A204.1 (cell line): ENCODE data around the gene OAT.

Experiments used
- FAIRE-seq: peaks from 2 replicates; lab custom pipeline; 2012; peaks lifted over from hg19 to GRCh38; lab: Jason Lieb, UNC

Gene OAT

DNA sequence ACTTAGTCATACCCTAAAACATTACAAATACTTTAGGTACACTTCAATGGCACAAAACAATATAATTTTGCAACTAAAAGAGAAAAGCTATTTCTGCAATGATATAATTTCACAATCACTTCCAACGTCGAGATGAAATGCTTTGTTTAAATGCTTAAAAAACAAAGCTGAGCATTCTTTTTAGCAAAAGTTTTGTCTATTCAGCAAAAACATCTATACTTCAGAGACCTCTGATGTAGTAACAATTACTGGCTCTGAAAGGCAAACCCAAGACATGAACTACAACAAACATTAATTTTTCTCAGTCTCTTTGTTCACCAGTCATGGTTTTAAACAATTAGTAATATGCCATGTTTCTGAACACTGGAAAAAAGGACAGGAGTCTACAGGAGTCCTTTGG is 16.4 kb downstream of the OAT start:
- FAIRE-seq, result no peak

DNA sequence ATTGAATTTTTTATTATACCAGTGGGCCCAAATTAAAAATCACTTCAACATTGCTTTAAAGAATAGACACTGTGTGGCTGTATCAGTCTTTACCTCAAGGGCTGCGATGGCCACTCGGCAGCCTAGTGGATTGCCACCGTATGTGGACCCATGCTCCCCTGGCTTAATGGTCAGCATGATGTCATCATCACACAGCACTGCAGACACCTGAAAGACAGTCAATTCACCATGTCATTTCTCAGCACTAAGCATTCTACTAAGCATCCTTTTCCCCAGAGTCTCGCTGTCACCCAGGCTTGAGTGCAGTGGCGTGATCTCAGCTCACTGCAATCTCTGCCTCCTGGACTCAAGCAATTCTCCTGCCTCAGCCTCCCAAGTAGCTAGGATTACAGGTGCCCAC is 17.1 kb downstream of the OAT start:
- no peak for FAIRE-seq

DNA sequence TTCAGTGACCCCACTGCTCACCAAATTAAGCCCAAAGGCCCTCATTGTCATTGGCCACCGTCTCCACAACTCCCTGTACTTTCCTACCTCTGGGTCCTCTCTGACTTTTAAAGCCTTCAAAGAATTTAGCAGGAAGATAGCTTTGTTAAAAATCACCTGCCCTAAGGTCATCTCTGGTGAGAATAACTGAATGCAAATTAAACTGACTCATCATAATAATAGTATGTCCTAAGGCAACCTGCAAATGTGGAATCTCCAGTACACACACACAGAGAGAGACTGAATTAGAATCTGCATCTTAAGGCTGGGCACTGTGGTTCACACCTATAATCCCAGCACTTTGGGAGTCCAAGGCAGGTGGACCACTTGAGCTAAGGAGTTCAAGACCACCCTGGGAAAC is 24.1 kb downstream of the OAT start:
- FAIRE-seq, result no peak

DNA sequence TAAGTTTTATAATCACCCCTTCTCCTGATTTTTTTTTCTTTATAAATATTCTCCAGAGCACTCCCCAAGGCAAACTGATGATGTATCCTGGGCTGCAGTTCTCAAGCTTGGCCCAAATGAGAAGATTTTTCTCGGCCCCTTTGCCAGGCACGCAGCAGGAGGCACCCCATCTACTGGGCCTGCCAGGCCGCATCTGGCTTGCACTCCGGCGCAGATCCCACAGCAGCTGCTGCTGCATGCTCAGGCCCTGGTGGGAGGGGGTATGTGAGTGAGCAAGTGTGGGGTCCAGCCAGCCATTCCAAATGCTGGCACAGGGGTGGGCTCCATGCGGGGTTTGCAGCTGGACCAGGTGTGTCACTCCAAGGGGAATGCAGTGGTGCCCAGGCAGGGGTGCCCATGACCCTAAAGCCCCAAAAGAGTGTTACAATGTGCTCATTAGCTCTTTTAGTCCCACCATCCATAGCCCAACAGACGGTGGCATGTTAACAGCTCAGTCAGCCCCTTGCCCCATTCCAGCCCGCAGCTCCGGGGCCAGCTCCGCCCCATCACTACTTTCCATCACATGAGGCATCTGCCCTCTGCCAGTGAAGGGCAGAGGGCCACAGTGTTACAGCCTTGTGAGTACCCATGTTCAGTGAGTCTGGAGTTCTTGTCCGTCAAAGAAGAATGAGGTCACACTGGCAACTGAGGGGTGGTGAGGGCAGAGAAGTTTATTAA is 25.9 kb downstream of the OAT start:
- no peak for FAIRE-seq

DNA sequence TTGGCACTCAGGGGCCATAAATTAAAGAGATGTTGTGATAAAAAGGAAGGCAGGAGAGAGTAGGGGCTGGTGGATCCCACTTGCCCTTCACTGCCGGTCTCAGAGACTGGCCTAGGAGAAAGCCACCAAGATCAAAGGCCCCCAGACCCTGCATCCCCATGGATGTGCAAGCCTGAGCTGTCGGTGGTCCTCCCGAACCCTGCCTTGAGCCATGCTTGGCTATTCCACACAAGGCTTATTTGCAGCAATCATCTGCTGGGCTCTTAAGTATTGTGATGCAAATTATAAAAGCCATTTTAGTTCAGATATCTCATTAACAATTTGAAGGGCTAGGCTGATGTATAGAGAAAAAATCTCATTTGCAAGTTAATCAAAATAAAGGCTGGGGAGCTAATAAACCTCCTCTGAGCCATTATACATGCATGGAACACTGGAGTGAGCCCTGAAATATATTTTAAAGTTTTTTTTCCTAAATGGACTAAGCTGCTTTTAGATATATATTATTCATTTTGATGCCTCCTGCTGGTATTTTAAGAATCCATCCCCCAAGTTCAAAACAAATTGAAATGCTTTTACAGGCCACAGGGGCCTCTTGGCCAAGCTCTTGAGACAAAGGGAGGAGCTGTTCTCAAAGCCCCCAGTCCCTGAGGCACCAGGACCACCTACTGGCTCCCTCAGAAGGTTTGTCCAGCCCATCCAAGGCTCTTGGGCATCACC is 28.1 kb downstream of the OAT start:
- no peak for FAIRE-seq

DNA sequence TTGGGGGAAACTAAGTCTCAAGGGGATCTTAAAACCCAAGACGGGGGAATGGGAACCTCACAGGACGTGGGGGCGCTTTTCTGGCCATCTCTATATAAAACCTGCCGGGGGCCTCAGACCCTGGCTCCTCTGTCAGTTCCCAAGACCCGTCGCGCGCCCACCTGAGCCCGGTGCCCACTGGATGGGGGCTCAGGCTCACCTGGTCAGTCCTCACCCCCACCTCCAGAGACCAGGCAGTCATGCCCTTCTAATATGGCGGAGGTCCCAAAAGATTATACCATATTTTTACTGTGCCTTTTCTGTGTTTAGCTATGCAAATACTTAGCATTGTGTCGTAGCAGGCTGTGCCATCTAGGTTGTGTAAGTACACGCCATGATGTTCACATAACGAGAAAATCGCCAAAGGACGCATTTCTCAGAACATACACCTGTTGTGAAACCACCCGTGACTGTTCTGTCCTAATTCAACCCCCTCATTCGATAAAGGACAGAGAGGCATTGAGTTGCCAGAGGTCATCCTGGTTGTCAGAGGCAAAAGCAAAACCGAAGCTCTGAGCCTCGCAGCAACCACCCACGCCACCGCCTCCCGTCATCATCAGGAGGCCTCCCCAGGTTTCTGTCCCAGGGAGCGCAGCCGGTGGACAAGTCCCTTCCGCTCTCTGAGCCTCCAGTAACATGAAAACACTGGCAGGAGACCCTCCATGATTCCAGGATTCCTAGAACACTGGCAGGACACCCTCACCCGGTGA is 28.9 kb downstream of the OAT start:
- no peak for FAIRE-seq

DNA sequence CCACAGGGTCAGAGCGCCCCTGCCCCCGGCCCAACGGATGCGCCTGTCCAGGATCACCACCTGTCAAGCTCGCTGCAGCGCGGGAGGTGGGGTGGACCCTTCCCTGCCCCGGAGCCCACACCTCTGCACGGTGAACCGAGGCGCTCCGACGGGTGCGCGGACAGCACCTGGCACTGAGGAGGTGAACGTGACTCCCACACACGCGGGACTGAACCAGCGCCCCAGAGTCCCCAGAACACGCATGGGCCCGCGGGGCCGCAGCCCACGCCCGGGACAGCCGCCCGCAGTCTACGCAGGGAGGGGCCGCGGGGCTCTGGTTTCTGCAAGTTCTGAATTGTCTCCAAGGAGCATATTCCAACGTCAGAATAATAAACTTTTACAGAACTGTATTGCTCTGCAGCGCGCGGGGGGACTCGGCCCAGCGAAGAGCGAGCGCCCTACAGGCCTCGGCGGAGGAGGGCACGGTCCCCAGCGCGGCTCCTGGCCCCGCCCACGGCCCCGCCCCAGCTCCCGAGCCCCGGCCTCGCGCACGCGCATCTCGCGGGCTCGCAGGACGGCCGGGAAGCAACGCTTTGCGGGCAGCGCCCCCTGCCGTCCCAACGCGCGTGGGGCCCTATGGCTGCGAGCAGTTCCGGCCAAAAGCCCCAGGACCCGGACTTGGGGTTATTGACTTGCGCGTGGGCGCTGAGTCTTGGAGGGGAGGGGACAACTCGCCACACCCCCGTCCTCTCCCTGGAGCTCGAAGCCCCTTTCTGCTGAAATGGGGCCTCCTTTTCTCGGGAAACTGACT is 29.7 kb downstream of the OAT start:
- FAIRE-seq, result no peak

DNA sequence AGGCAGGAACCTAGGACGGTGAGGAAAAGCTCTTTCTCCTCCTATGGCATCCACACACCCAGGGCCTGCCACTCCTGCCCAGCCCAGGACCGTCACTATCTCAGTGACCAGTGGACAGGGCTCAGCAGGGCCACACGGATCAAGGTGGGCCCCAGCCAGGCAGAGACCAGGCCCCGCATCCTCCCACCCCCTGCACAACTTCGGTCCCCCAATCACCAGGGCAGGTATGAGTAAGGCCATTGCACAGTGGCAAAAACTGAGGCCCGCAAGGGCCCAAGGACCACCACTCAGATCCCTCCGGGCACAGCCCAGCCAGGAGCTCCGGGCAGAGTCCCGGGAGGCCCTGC is 30.3 kb downstream of the OAT start:
- FAIRE-seq, result no peak

DNA sequence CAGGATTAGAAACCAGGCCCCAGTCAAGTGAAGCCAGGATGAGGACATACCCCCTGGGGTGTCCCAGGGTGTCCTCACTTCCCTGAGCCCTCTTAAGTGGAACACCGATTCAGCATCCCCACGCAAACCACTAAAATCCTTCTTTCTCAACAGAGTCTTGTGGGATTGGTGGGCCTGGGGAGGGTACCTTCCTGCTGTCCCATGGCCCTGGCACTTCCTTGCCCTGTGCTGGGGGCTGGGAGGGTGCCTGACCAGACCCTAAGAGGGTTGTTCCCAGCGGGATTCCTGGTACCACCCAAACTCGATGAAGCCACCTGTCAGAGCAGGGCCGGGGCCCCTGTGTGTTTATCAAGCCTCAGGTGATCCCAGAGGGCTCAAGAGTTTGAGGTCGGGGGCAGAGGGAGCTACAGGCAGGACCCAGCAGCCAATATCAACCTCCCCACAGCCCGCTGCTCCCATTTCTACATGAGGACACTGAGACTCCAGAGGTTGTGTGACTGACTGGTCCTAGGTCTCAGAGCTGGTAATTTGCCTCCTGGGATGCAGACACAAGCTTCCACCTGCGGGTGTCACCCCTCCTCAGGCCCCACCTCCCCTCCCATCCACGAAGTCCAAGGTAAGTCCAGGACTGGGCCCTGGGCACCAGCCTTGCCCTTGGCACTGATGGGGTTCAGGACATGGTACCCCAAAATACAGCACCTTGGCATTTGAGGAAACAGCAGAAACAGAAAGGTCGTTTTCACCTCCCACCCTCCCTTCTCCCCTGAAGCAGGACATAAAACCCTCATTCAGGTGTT is 31.4 kb downstream of the OAT start:
- no peak for FAIRE-seq

DNA sequence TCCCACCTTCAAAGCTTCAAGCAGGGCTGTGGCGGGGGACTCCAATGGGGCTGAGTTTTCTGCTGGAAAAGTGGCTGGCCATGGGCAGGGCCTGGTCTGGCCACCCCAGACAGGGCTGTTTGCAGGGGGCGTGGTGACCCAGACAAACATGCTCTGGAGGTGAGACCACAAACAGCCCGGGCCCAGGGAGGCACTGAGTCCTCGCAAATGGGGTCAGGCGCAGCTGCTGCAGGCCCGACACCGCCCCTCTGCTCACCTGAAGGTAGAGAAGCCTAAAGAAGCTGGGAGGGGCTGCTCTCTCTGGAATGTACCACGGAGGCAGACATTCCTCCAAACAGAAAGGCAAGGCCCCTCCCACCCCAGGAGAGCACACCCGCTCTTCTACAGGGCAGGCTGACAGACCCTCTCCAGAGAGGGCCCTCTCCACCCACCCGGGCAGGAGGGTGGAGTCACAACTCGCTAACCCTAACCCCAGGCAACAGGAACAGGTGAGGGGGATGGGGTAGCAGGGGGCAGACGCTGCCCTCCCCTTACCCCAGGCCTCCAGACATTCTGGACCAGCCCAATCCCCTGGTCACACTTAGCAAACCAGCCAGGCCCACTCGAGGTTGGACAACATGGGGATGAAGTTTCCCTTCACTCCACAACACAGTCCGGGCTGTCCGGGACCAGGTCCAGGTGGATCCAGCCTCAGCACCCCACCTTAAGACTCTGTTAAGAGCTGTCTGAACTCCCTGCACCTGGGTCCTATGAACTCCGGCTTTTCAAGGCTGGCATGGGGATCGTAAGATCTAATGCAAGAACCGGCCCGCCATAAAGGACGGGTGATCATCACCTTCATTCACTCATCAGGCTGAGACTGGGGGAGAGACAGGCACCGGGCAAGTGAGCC is 32.3 kb downstream of the OAT start:
- FAIRE-seq, result no peak

DNA sequence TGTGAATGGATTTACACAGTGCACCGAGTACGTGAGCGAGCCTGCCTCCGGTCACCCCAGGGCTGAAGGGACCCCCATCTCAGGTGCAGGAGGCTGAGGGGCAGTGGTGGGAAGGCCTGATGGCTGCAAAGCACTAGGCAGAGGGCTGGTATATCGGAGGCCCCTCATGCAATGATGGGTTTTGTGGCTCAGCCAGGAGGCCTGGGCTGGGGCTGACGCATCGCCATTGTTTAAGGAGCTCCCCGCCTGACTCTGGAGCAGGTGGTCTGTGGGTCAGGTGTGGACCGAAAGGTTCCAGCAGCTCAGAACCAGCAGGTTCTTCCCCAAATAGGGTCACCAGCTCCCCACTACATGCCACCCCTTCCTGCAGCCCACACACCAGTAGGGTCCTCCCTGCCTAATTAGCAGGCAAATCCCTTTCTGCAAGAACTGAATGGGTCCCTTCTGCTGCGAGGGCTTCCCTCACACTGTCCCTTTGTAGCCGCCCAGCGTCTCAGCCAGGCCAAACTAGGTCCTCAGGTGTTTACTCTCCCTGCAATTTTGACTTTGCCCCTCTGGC is 33.0 kb downstream of the OAT start:
- FAIRE-seq, result no peak

DNA sequence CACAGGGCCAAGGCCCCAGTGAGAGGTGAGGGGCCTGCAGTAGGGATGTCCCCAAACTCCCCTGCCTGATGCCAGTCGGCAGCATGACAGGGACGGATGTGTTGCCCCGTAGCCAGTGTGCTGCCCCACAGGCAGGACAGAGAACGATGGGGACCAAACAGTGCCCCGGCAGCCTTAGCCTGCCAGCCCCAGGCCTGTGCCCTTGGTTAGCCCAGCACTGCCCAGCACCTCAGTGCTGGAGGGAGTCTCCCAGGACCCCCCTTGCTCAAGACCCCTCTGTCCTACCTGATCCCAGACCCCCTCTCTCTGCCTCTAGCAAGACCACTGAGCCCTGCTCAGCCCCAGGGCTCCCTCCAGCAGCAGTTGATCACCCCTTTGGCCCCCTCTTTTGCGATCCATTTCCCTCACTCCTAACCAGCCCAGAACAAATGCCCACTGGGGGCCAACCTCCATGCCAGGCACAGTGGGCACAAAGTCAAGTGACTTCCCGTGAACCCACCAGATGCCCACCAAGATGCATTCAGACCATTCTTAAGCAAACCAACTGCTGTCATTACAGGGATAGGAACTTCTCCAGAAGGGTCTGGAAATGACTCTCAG is 34.0 kb downstream of the OAT start:
- no peak for FAIRE-seq

DNA sequence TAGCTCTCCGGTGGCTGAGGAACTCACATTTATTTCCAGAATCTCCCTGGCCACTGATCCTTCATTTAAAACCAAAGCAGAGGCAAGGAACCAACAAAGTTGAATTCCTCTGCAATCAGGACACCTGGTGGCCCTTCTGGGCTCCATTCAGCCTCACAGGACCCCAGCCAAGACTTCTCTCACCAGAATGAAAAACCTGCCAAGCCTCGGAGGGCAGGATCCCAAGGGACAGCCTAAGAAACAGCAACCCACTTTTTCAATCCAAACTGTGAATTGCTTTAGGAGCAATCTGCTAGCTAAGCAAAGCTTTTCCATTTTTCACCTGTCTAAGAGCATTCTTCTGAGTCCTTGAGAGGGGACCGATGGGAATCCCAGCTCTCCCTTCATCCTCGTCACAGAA is 34.6 kb downstream of the OAT start:
- no peak for FAIRE-seq

DNA sequence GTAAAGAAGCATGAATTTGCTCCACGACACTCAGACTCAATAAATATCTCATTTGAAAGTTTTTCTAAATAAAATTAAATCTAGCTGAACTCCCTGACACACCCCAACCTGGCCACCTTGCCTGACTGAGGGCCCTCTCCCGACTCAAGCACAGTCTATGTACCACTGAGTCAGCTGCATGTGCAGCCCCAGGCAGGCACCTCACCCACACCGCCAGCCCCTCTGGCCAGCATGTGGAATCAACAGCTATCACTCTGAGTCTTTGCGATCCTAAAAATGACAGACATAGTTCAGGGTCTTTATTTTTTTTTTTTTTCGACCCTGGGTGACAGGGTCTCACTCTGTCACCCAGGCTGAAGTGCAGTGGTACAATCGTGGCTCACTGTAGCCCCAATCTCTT is 35.2 kb downstream of the OAT start:
- FAIRE-seq, result no peak

DNA sequence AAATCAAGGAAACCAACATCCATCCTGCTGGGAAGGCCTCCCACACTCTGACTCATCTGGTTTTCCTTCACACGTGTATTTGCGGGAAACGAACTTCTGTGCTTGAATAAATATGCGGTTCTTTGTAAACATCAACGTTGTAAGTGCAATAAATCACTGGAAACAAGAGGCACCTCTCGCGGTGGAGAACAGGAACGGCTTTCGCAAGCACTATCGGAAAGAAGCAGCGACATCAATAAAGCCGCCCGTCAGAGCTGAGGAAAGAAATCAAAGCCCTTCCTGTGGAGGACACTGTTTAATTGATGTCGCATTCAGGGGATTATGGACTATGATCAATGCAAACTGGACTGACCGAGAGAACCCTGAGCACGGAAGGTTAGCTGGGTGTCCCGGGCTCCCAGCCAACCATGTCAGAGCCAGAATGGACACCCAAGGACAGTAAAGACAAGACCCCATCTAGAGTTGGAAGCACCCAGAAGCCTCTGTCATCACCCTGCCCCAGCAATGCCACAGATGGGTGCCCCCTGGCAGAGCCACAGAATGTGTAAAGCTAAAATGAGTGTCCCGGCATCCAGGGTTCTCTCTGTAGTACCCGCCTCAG is 37.6 kb downstream of the OAT start:
- FAIRE-seq, result no peak

DNA sequence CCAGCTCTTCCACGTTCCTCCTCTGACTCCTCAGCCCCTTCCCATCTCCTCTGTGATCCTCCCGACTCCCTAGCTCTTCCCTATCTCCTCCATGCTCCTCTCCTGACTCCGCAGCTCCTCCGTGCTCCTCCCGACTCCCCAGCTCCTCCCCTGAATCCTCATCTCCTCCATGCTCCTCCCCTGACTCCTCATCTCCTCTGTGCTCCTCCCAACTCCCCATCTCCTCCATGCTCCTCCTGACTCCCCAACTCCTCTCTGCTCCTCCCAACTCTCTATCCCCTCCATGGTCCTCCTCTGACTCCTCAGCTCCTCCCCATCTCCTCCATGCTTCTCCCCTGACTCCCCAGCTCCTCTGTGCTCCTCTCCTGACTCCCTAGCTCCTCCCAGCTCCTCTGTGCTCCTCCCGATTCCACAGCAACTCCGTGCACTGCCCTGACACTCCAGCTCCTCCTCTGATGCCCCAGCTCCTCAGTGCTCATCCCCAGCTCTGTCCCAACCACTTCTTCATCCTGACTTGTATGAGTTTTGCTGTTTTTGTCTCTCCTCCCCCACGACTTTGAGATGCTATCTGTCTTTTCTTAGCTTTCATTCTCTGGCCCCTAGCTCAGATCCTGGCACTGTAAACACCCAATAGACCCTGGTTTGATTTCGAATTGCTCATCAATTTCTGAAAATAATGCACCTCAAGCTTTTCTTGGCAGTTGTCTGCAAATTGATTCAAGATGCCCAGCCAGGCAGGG is 38.3 kb downstream of the OAT start:
- FAIRE-seq, result no peak

DNA sequence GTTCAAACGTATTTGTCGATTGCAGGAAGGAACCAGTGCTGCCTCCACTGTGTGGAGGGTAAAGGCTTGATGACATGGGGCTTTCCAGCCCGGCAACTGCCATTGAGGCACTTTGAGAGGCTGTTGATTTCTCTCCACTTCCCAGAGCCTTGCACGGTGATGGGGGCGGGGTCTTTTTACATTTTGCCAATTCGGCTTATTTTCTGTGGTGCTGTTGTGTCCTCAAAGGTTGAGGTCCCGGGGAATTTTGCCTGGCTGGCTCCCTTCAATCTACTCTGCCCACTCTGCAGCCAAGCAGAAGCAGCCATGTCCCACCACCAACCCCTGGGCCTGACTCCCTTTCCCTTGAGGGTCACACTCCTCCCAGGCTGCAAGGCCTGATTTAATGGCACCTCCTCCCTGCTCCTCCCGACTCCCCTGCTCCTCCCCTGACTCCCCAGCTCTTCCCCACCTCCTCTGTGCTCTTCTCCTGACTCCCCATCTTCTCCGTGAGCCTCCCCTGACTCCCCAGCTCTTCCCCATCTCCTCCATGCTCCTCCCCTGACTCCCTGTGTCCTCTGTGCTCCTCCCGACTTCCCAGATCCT is 39.0 kb downstream of the OAT start:
- FAIRE-seq, result no peak

DNA sequence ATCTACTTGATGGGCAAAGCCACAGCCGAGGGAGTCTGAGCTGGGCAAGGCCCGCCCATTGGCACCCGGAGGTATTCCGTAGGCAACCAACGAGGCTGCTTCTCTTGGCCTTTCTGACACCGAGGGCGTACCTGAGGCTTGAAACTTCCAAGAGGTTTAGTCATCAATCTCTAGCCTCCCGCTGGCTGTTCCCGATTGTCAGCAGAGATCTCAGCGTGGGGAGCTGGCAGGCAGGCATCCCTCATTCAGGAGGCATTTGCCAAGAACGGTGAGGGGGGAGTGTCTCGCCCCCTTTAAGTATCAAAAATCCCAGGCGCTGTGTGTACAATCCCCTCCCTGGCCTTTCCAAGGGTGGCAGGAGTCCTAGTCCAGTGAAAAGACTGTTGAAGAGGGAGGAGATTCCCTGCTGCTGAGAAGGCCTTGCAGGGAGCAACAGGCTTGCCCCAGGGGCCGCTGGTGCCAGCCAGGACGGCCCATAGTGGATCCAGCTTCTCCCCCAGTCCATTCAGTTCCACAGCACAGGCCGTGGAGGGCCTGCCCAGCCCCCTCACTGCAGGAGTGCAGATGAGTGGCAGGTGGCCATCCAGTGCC is 39.7 kb downstream of the OAT start:
- no peak for FAIRE-seq
